BLaER1 treated with 17β-estradiol and CSF1 and Interleukin-3, amounts not matched to agents 10 nM and 100 nM (cell line): ENCODE results near the gene MUC5B.
A peak's percentile ranks its signal among the peaks of the same experiment; 100 is the strongest.

ENCODE experiments used
- H3K27ac ChIP-seq, 11 experiments: shearing (Covaris generic); formaldehyde crosslinking; 2 replicates each; pipeline ENCODE4 v1.8.1; 2022
- H3K27me3 ChIP-seq, 11 experiments: shearing (Covaris generic); formaldehyde crosslinking; 2 replicates each; pipeline ENCODE4 v1.8.1; 2022
- H3K36me3 ChIP-seq, 11 experiments: shearing (Covaris generic); formaldehyde crosslinking; 2 replicates each; pipeline ENCODE4 v1.8.1; 2022
- H3K4me1 ChIP-seq, 10 experiments: shearing (Covaris generic); formaldehyde crosslinking; 2 replicates each; pipeline ENCODE4 v1.8.1; 2022
- H3K4me2 ChIP-seq, 11 experiments: shearing (Covaris generic); formaldehyde crosslinking; 2 replicates each; pipeline ENCODE4 v1.8.1; 2022
- H3K4me3 ChIP-seq, 10 experiments: shearing (Covaris generic); formaldehyde crosslinking; 2 replicates each; pipeline ENCODE4 v1.8.1; 2022
- H3K9ac ChIP-seq, 11 experiments: shearing (Covaris generic); formaldehyde crosslinking; 2 replicates each; pipeline ENCODE4 v1.8.1; 2022
- H3K9me3 ChIP-seq, 11 experiments: shearing (Covaris generic); formaldehyde crosslinking; replicated peaks in 1 of 11; 2 replicates each; pipeline ENCODE4 v1.8.1; 2022
- H4K20me1 ChIP-seq, 11 experiments: shearing (Covaris generic); formaldehyde crosslinking; 2 replicates each; pipeline ENCODE4 v1.8.1; 2022
- Cebpa-rat ChIP-seq, 11 experiments: shearing (Covaris generic); IDR thresholded peaks; 2 replicates each; pipeline ENCODE4 v1.8.1; 2022

MUC5B gene

DNA sequence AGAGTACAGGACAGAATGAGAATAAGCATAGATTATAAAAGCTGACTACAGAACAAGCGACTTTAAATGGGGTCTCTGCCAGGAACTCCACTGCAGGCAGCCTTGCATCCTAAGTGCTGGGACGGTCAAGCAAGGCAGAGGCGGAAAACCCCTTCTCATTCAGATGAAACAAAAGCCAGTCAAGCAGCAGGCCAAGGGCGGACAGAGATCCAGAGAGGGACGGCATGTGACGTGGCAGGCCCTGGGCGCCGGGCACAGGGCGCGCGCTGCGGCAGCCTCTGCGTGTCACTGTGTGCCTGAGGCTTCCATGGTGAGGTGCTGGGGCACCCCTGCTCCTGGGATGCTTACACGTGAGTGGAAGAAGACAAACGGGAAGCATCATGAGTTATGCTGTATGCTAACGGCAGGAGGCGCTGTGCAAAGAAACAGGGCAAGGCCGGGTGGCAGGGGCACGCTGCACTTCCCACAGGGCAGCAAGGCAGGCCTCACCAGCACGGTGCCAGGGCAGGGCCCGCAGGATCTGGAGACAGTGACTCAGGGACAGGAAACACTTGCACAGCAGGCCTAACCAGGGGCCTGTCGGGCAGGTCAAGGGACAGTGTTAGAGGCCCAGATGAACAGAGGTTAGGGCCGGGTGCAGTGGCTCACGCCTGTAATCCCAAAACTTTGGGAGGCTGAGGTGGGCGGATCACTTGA is 80.4 kb downstream of the MUC5B start:
- H3K9ac ChIP-seq: peak overlapping the region in 8 of 11 experiments; percentile 15 to 93 (median 36); a peak in 12 of 22 replicates
- H3K4me2 ChIP-seq: peak overlapping the region in 6 of 11 experiments; percentile 6 to 98 (median 95); a peak in 11 of 22 replicates
- peaks cover 92 to 100% (median 98%) of the 10 kb centered on the region in 11 experiments for H4K20me1 ChIP-seq
- H3K4me3 ChIP-seq: no peak overlapping the region
- no peaks in the 10 kb centered on the region for H3K27me3 ChIP-seq
- H3K9me3 ChIP-seq: no peaks in the 10 kb centered on the region
- H3K27ac ChIP-seq: peak overlapping the region in 7 of 11 experiments; percentile 14 to 58 (median 36); a peak in 9 of 22 replicates
- peaks cover 54 to 100% (median 96%) of the 10 kb centered on the region in 10 experiments for H3K4me1 ChIP-seq
- TF ChIP-seq Cebpa-rat (IDR thresholded peaks at IDR 0.05): no peak
- peaks cover 16 to 92% (median 50%) of the 10 kb centered on the region in 11 experiments; a peak in 21 of 22 replicates for H3K36me3 ChIP-seq

- Histone ChIP-seq H3K4me1 (peaks cover 54 to 100% (median 94%) of the 10 kb centered on the region in 10 experiments), H3K4me2 (peak overlapping the region in 5 of 11 experiments; percentile 70 to 98 (median 97); a peak in 10 of 22 replicates), H4K20me1 (peaks cover 88 to 100% (median 98%) of the 10 kb centered on the region in 11 experiments), H3K27ac (peak overlapping the region in 5 of 11 experiments; percentile 9 to 58 (median 41); a peak in 7 of 22 replicates), H3K36me3 (peaks cover 16 to 85% (median 43%) of the 10 kb centered on the region in 11 experiments; a peak in 21 of 22 replicates), H3K27me3 (no peaks in the 10 kb centered on the region), H3K9ac (peak overlapping the region in 7 of 11 experiments; percentile 0 to 93 (median 37); a peak in 9 of 22 replicates), H3K4me3 (peak overlapping the region in 1 of 10 experiments; percentile 14; a peak in 1 of 20 replicates), H3K9me3 (no peaks in the 10 kb centered on the region)
- no peak for TF ChIP-seq Cebpa-rat (IDR thresholded peaks at IDR 0.05)
These were observed 81.1 kb downstream of the MUC5B start for GRCh38 chr11:1303973-1304372.

DNA sequence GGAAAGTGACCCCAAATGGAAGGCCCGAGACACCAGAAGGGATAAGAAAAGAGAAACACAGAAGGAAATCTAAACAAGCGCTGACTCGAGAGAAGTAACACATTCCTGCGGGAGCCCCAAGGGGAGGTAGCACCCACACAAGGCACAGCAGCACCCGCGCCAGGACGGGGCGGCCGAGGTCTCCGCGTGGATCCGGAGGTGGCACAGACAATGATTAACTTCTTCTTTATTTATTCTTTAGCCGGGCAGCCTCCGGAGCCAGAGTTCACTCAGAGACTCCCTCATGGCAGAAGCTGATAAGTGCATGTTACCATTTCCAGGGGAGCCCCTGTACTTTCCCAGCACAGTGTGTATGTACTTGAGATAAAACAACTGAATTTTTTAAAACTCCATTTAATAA is 81.5 kb downstream of the MUC5B start:
- H3K27ac ChIP-seq: peak overlapping the region in 4 of 11 experiments; percentile 27 to 58 (median 48); a peak in 5 of 22 replicates
- peak overlapping the region in 7 of 11 experiments; percentile 0 to 93 (median 37); a peak in 9 of 22 replicates for H3K9ac ChIP-seq
- H3K36me3 ChIP-seq: peaks cover 16 to 81% (median 43%) of the 10 kb centered on the region in 11 experiments; a peak in 21 of 22 replicates
- no peaks in the 10 kb centered on the region for H3K27me3 ChIP-seq
- H3K4me3 ChIP-seq: peak overlapping the region in 1 of 10 experiments; percentile 14; a peak in 1 of 20 replicates
- H3K4me1 ChIP-seq: peaks cover 50 to 96% (median 90%) of the 10 kb centered on the region in 10 experiments
- no peaks in the 10 kb centered on the region for H3K9me3 ChIP-seq
- TF ChIP-seq Cebpa-rat (IDR thresholded peaks at IDR 0.05): no peak
- H3K4me2 ChIP-seq: peak overlapping the region in 5 of 11 experiments; percentile 70 to 98 (median 97); a peak in 10 of 22 replicates
- peaks cover 85 to 98% (median 96%) of the 10 kb centered on the region in 11 experiments for H4K20me1 ChIP-seq

- H3K4me2 ChIP-seq: peak overlapping the region; percentile 93 to 100 (median 98)
- peak overlapping the region; percentile 7 to 93 (median 40); a peak in 16 of 22 replicates for H3K9ac ChIP-seq
- peak overlapping the region in 2 of 10 experiments; percentile 11 to 94; a peak in 2 of 20 replicates for H3K4me3 ChIP-seq
- TF ChIP-seq Cebpa-rat (IDR thresholded peaks at IDR 0.05): no peak
- no peaks in the 10 kb centered on the region for H3K27me3 ChIP-seq
- H3K9me3 ChIP-seq: peaks cover 0 to 3% (median 2%) of the 10 kb centered on the region in 11 experiments; a peak in 12 of 22 replicates
- peaks cover 10 to 74% (median 40%) of the 10 kb centered on the region in 11 experiments; a peak in 21 of 22 replicates for H3K36me3 ChIP-seq
- peaks cover 49 to 93% (median 87%) of the 10 kb centered on the region in 10 experiments for H3K4me1 ChIP-seq
- peaks cover 78 to 91% (median 89%) of the 10 kb centered on the region in 11 experiments for H4K20me1 ChIP-seq
- H3K27ac ChIP-seq: peak overlapping the region in 6 of 11 experiments; percentile 7 to 40 (median 28); a peak in 6 of 22 replicates
These were observed 82.2 kb downstream of the MUC5B start for GRCh38 chr11:1305063-1305495.

DNA sequence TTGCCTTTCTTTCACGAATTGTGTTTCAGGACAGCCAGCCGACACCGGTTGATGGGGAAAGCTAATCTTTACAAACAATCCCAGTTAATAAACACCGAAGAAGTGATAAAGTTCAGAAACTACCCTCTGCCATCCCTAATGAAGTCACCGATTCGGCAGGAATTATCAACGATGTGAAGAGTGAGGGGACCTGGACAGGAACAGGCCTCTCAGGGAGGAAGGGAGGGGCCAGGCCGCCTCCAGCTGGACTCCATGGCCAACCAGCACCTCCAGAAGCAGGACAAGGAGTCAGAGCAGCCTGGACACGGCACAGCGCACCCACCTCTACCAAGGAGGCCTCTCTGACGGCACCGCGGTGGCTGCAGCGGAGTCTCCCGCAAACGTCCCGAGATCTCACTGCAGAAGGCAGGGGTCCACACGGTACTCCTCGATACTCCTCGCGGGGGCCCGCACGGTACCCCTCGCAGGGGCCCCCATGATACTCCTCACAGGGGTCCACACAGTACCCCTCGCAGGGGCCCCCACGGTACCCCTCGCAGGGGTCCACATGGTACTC is 82.7 kb downstream of the MUC5B start:
- peak overlapping the region; percentile 93 to 100 (median 98) for H3K4me2 ChIP-seq
- peak overlapping the region in 6 of 11 experiments; percentile 9 to 97 (median 32); a peak in 7 of 22 replicates for H3K27ac ChIP-seq
- H3K36me3 ChIP-seq: peaks cover 9 to 69% (median 37%) of the 10 kb centered on the region in 11 experiments; a peak in 21 of 22 replicates
- H3K9ac ChIP-seq: peak overlapping the region; percentile 7 to 94 (median 41); a peak in 16 of 22 replicates
- H3K9me3 ChIP-seq: peaks cover 0 to 8% (median 7%) of the 10 kb centered on the region in 11 experiments; a peak in 13 of 22 replicates
- TF ChIP-seq Cebpa-rat (IDR thresholded peaks at IDR 0.05): no peak
- H3K4me1 ChIP-seq: peaks cover 54 to 93% (median 87%) of the 10 kb centered on the region in 10 experiments
- no peaks in the 10 kb centered on the region for H3K27me3 ChIP-seq
- peak overlapping the region in 2 of 10 experiments; percentile 11 to 94; a peak in 3 of 20 replicates for H3K4me3 ChIP-seq
- H4K20me1 ChIP-seq: peaks cover 73 to 86% (median 85%) of the 10 kb centered on the region in 11 experiments

DNA sequence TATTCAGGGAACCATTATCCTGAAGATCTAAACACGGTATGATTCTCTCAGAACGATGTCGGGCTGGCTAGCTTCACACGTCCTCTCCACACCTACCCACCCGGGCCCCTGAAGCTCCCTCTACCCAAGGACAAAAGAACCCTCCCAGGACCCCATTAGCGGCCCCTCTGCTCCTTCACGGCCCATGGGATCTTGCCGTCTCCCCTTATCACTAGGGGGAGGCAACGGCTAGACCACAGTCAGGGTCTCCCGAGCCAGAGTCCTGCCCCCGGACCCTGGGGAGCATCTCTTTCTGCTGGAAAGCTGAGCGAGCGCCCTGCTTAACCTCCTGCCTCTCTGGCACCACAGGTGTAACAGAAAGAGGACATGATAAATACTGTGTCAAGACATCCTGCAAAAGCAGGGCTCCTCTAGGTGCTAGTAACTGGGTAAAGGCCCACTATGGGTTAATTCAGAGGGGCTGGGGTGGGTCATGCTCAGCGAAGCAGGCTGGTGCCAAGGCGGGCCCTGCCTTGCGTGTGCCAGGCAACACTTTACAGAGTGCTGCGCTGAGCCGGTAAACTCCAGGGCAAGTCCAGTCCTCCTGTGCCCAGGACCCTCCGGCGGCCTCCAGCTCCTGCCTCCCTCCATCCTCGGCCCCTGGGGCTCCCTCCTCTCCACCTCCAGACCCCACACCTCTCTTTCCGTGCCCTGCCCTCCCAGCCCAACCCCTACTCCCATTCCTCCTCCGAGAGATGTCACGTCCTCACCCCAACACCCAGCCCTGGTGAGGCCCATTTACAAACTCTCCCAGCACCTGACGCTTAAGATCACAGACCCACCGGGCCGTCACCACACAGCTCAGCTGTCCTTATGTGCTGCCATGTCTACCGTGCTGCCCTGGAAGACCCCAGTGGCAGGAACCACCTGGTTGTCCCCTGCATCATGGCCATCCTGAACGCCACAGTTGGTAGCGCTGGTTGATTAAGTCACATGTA is 83.6 kb downstream of the MUC5B start:
- Histone ChIP-seq H3K36me3 (peaks cover 9 to 61% (median 36%) of the 10 kb centered on the region in 11 experiments; a peak in 21 of 22 replicates), H4K20me1 (peaks cover 68 to 77% (median 76%) of the 10 kb centered on the region in 11 experiments), H3K9me3 (peaks cover under 1 to 16% (median 15%) of the 10 kb centered on the region in 11 experiments; a peak in 19 of 22 replicates), H3K9ac (peak overlapping the region; percentile 53 to 94 (median 92); a peak in 18 of 22 replicates), H3K4me3 (peak overlapping the region in 6 of 10 experiments; percentile 93 to 99 (median 95); a peak in 10 of 20 replicates), H3K27me3 (no peaks in the 10 kb centered on the region), H3K4me2 (peak overlapping the region; percentile 93 to 100 (median 98)), H3K27ac (peak overlapping the region in 7 of 11 experiments; percentile 31 to 97 (median 91); a peak in 13 of 22 replicates), H3K4me1 (peaks cover 63 to 94% (median 90%) of the 10 kb centered on the region in 10 experiments)
- TF ChIP-seq Cebpa-rat (IDR thresholded peaks at IDR 0.05): no peak

- peak overlapping the region in 9 of 11 experiments; percentile 21 to 97 (median 60); a peak in 16 of 22 replicates for H3K27ac ChIP-seq
- no peak for TF ChIP-seq Cebpa-rat (IDR thresholded peaks at IDR 0.05)
- H3K4me3 ChIP-seq: peak overlapping the region in 8 of 10 experiments; percentile 90 to 99 (median 94); a peak in 14 of 20 replicates
- H3K4me2 ChIP-seq: peak overlapping the region; percentile 93 to 100 (median 98)
- H3K9me3 ChIP-seq: peaks cover 8 to 25% (median 23%) of the 10 kb centered on the region in 11 experiments; a peak in 21 of 22 replicates
- H3K9ac ChIP-seq: peak overlapping the region; percentile 53 to 94 (median 92); a peak in 21 of 22 replicates
- peaks cover 59 to 69% (median 68%) of the 10 kb centered on the region in 11 experiments for H4K20me1 ChIP-seq
- H3K27me3 ChIP-seq: no peaks in the 10 kb centered on the region
- H3K4me1 ChIP-seq: peaks cover 66 to 90% (median 86%) of the 10 kb centered on the region in 10 experiments
- peaks cover 9 to 53% (median 36%) of the 10 kb centered on the region in 11 experiments; a peak in 21 of 22 replicates for H3K36me3 ChIP-seq
These were observed 84.5 kb downstream of the MUC5B start for GRCh38 chr11:1307163-1307870.
